Mesenchymal stem cell (in vitro differentiated cells and primary cell): ENCODE measurements around the gene ALK.

Source experiments
- DNase-seq: peaks from one replicate; pipeline ENCODE4 v3.0.0-alpha.2; 2013
- H2AFZ ChIP-seq: one replicate; pipeline ENCODE4 v1.6.1; 2013; ENCODE audit warnings: low read depth, mild to moderate bottlenecking, control low read depth, inconsistent platforms, low read length, moderate library complexity
- H2AK5ac ChIP-seq: 2 replicates; pipeline ENCODE4 v1.6.1; 2013; ENCODE audit warnings: low read length, moderate library complexity, mild to moderate bottlenecking, inconsistent platforms; ENCODE audit not compliant: severe bottlenecking
- H2BK120ac ChIP-seq: one replicate; pipeline ENCODE4 v1.6.1; 2013; ENCODE audit warnings: low read depth, mild to moderate bottlenecking, inconsistent platforms, low read length, moderate library complexity
- H2BK12ac ChIP-seq, 2 experiments: one replicate each; pipeline ENCODE4 v1.6.1; 2013; ENCODE audit warnings: inconsistent platforms in 2 of 2, low read length in 2 of 2, mild to moderate bottlenecking in 2 of 2, moderate library complexity in 2 of 2, control low read depth in 1 of 2
- H2BK15ac ChIP-seq: one replicate; pipeline ENCODE4 v1.6.1; 2013; ENCODE audit warnings: mild to moderate bottlenecking, low read depth, inconsistent platforms; ENCODE audit not compliant: poor library complexity, severe bottlenecking
- H2BK5ac ChIP-seq: 2 replicates; pipeline ENCODE4 v1.6.1; 2013; ENCODE audit warnings: low read depth, mild to moderate bottlenecking, low read length, control low read depth, inconsistent platforms; ENCODE audit not compliant: poor library complexity, severe bottlenecking
- H3K14ac ChIP-seq, 2 experiments: one replicate each; pipeline ENCODE4 v1.6.1; 2013; ENCODE audit warnings: inconsistent platforms in 2 of 2, low read length in 2 of 2, control low read depth in 1 of 2, mild to moderate bottlenecking in 1 of 2, moderate library complexity in 1 of 2
- H3K18ac ChIP-seq, 2 experiments: one replicate each; pipeline ENCODE4 v1.6.1; 2013; ENCODE audit warnings: inconsistent platforms in 2 of 2, low read length in 2 of 2, control low read depth in 1 of 2, low read depth in 1 of 2, mild to moderate bottlenecking in 1 of 2
- H3K23ac ChIP-seq, 2 experiments: one replicate each; pipeline ENCODE4 v1.6.1; 2013; ENCODE audit warnings: inconsistent platforms in 2 of 2, low read length in 2 of 2, mild to moderate bottlenecking in 2 of 2, moderate library complexity in 2 of 2, control low read depth in 1 of 2
- H3K27ac ChIP-seq: 2 replicates; pipeline ENCODE4 v1.5.1; 2013; ENCODE audit warnings: mild to moderate bottlenecking, moderate library complexity, low read length, control low read depth, inconsistent platforms; ENCODE audit not compliant: poor library complexity, severe bottlenecking
- H3K27me3 ChIP-seq, 2 experiments: 2 replicates each; pipeline versions ENCODE4 v1.6.1 to v1.7.0; 2013; ENCODE audit warnings: low read length in 2 of 2, mild to moderate bottlenecking in 2 of 2, moderate library complexity in 2 of 2, control low read depth in 1 of 2, inconsistent platforms in 1 of 2; ENCODE audit not compliant: control insufficient read depth in 1 of 2, insufficient read depth in 1 of 2
- H3K36me3 ChIP-seq, 2 experiments: 2 replicates each; pipeline versions ENCODE4 v1.6.1 to v1.7.0; 2013; ENCODE audit warnings: low read length in 2 of 2, control low read depth in 1 of 2, inconsistent platforms in 1 of 2, low read depth in 1 of 2, mild to moderate bottlenecking in 1 of 2; ENCODE audit not compliant: insufficient read depth in 2 of 2, control insufficient read depth in 1 of 2
- H3K4ac ChIP-seq, 2 experiments: one replicate each; pipeline ENCODE4 v1.6.1; 2013; ENCODE audit warnings: inconsistent platforms in 2 of 2, low read length in 2 of 2, mild to moderate bottlenecking in 2 of 2, moderate library complexity in 2 of 2, control low read depth in 1 of 2, low read depth in 1 of 2
- H3K4me1 ChIP-seq: 2 replicates; pipeline ENCODE4 v1.6.1; 2013; ENCODE audit warnings: low read depth, low read length, control low read depth; ENCODE audit not compliant: control insufficient read depth, insufficient read depth
- H3K4me2 ChIP-seq: 2 replicates; pipeline ENCODE4 v1.6.1; 2013; ENCODE audit warnings: low read length, mild to moderate bottlenecking, inconsistent platforms; ENCODE audit not compliant: poor library complexity, severe bottlenecking
- H3K4me3 ChIP-seq, 2 experiments: 2 replicates each; pipeline versions ENCODE4 v1.5.1 to v1.7.0; 2013; ENCODE audit warnings: low read length in 2 of 2, mild to moderate bottlenecking in 2 of 2, control low read depth in 1 of 2, low read depth in 1 of 2; ENCODE audit not compliant: insufficient read depth in 1 of 2
- H3K79me1 ChIP-seq: replicated peaks from 2 replicates; pipeline ENCODE4 v1.6.1; 2013; ENCODE audit warnings: mild to moderate bottlenecking, control low read depth, low read length, inconsistent platforms; ENCODE audit not compliant: poor library complexity, severe bottlenecking
- H3K9ac ChIP-seq: 2 replicates; pipeline ENCODE4 v1.7.0; 2013; ENCODE audit warnings: mild to moderate bottlenecking, low read length, moderate library complexity
- H3K9me3 ChIP-seq: 2 replicates; pipeline ENCODE4 v1.7.0; 2013; ENCODE audit warnings: mild to moderate bottlenecking, low read length; ENCODE audit not compliant: control insufficient read depth
- H4K8ac ChIP-seq: one replicate; pipeline ENCODE4 v1.6.1; 2013; ENCODE audit warnings: inconsistent platforms, mild to moderate bottlenecking, low read length, moderate library complexity
- H4K91ac ChIP-seq: one replicate; pipeline ENCODE4 v1.6.1; 2013; ENCODE audit warnings: mild to moderate bottlenecking, low read length, inconsistent platforms
- WGBS: methylation state at CpG from one replicate; pipeline ENCODE4 v1.1.7; 2013; ENCODE audit warnings: mixed read lengths; 5-methylcytosine and 5-hydroxymethylcytosine counted together

The ALK gene

DNA sequence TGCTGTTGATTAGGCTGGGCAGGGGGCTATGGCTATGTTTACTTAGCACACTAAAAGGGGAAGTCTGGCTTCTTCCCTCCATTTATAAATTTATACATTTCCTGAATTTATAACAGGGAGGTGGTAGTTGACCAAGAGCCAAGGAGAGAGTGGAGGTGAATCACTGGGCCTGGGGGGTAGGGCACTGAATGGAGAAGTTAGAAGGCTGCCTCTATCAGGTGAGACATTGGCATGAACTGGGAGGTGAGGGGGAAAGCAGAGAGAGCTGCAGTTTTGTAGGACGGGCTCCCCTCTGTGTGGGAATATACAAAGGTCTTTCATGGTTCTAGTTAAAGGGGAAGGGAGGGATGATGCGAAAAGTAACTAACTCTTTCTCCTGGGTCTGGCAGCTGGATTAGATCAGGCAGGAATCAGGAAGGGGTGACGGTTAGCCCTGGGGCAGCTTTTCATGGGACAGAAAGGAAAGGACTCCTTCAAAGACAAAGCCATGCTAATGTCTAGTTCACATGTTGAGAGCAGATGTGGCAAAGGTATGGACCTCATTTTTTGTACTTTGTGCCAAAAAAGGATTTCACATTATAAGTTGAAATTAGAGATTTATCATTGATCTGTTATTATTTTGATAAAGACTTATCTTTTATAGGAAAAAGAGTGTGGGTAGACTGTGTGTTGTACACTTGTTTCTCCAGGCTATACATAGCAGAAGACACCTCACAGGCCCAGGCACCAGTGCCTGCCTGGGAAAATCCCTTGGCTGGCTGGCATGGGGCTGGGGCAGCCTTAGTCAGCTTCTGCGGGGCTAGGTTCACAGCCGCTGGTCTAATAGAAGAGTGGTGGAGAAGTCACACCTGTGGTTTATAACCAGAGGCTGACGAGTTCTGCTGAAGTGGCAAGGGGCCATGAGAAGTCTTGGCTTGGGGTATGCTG is 647.4 kb downstream of the ALK start:
- no peaks in the 10 kb centered on the region for H3K4me1 ChIP-seq
- H2BK5ac ChIP-seq = no peak overlapping the region
- H3K4ac ChIP-seq = no peak overlapping the region
- DNase-seq = no peak
- H3K27me3 ChIP-seq = peaks cover 22 to 48% of the 10 kb centered on the region in 2 experiments
- no peak overlapping the region for H3K9ac ChIP-seq
- H3K9me3 ChIP-seq = no peaks in the 10 kb centered on the region
- no peak overlapping the region for H2BK12ac ChIP-seq
- no peak overlapping the region for H3K27ac ChIP-seq
- no peak overlapping the region for H4K91ac ChIP-seq
- no peaks in the 10 kb centered on the region for H3K79me1 ChIP-seq
- H4K8ac ChIP-seq = no peak overlapping the region
- no peaks in the 10 kb centered on the region for H3K36me3 ChIP-seq
- no peak overlapping the region for H2AK5ac ChIP-seq
- no peak overlapping the region for H3K18ac ChIP-seq
- H2BK15ac ChIP-seq = no peak overlapping the region
- WGBS = 83% methylated on average over 6 of the region's 6 CpGs
- H3K23ac ChIP-seq = no peak overlapping the region
- no peak overlapping the region for H2AFZ ChIP-seq
- no peak overlapping the region for H3K4me3 ChIP-seq
- H3K4me2 ChIP-seq = no peak overlapping the region
- H3K14ac ChIP-seq = no peak overlapping the region
- H2BK120ac ChIP-seq = no peak overlapping the region

DNA sequence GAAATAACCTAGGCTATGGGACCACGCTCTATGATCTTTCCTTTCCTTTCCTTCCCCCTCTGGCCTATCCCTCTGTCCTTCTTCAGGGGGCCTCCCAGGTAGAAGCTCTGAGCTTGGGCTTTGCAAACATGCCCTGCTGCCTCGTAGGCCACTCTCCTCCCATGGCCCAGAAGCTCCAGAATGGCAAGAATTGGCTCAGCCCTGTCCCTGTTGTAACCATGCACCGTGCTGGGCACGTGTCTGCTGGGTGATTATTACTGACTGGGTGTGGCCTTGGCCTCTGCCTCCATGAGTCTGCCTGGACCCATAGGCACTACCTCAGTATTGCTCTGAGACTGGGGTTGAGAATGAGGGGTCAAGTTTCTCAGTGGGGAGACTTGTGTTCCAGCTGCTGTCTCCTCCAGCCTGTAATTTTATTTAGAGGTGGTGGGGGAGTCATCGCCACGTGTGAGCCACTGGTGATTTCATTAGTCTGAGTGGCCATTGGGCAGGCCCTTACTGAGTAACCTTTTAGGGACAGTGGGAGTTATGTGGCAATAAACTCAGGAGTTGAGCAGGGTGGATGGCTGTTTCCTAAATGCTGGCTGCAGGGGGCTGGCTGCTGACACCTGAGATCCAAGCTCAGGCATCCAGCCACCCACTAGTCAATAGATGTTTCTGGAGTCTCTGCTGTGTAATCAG is 648.2 kb downstream of the ALK start:
- H3K27me3 ChIP-seq = peaks cover 15 to 44% of the 10 kb centered on the region in 2 experiments
- no peak overlapping the region for H3K4me2 ChIP-seq
- no peak overlapping the region for H3K18ac ChIP-seq
- no peak overlapping the region for H3K9ac ChIP-seq
- no peak overlapping the region for H2BK15ac ChIP-seq
- H2AK5ac ChIP-seq = no peak overlapping the region
- DNase-seq = no peak
- no peak overlapping the region for H3K23ac ChIP-seq
- no peak overlapping the region for H2AFZ ChIP-seq
- WGBS = 79% methylated on average over 6 of the region's 6 CpGs
- no peaks in the 10 kb centered on the region for H3K4me1 ChIP-seq
- H3K9me3 ChIP-seq = no peaks in the 10 kb centered on the region
- no peaks in the 10 kb centered on the region for H3K79me1 ChIP-seq
- no peak overlapping the region for H3K27ac ChIP-seq
- H3K14ac ChIP-seq = no peak overlapping the region
- no peak overlapping the region for H3K4ac ChIP-seq
- H2BK12ac ChIP-seq = no peak overlapping the region
- H2BK120ac ChIP-seq = no peak overlapping the region
- no peak overlapping the region for H2BK5ac ChIP-seq
- H4K91ac ChIP-seq = no peak overlapping the region
- no peaks in the 10 kb centered on the region for H3K36me3 ChIP-seq
- no peak overlapping the region for H3K4me3 ChIP-seq
- no peak overlapping the region for H4K8ac ChIP-seq

DNA sequence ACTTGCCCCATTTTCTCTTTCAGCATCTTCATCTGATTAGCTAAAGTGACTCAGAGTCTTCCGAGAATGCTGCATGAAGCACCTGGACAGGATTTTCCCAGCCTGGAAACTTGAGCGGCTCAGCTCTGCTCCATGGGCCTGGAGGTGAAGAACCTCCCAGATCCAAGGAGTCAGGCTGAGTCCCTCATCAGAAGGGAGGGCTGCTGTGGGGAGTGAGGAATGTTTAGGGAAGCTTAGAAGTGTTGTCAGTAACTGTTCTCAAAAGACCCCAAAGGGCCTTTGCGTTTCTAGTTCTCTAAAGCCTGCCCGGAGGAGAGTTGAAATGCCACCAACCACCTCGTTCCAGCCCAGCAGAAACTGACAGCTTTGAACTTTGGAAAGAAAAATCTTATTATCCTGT is 649.1 kb downstream of the ALK start:
- Histone ChIP-seq H2BK15ac (no peak overlapping the region), H3K4me3 (no peak overlapping the region), H3K4ac (no peak overlapping the region), H4K8ac (no peak overlapping the region), H2BK5ac (no peak overlapping the region), H3K79me1 (no peaks in the 10 kb centered on the region), H2BK12ac (no peak overlapping the region), H2AK5ac (no peak overlapping the region), H3K9me3 (no peaks in the 10 kb centered on the region), H3K23ac (no peak overlapping the region), H3K18ac (no peak overlapping the region), H3K27ac (no peak overlapping the region), H3K4me1 (no peaks in the 10 kb centered on the region), H3K14ac (no peak overlapping the region), H3K27me3 (peaks cover 8 to 35% of the 10 kb centered on the region in 2 experiments), H3K4me2 (no peak overlapping the region), H2AFZ (no peak overlapping the region), H3K36me3 (no peaks in the 10 kb centered on the region), H4K91ac (no peak overlapping the region), H2BK120ac (no peak overlapping the region), H3K9ac (no peak overlapping the region)
- WGBS = 87% methylated on average over 5 of the region's 5 CpGs
- DNase-seq = no peak

DNA sequence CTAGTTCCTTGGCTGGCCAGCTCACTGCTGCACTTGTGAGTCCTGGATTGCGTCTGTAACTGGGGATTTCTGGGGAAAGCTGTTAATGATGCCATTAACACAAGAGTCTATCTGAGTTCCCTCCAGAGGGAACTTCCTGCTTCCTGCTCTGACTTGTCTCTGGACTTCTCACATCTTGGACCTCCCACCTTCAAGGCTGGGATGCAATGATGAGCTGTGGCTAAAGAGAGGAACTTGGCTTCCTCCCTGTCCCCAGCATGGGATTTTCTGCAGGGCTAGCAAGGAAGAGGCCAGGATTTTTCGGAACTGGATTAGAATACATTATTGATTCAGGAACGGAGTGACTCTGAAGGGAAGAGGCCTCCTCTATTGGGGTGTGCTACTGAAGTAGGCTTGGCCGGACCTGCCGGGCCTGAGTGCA is 650.7 kb downstream of the ALK start:
- DNase-seq = no peak
- Histone ChIP-seq H3K4ac (no peak overlapping the region), H3K79me1 (no peaks in the 10 kb centered on the region), H3K36me3 (no peaks in the 10 kb centered on the region), H2BK5ac (no peak overlapping the region), H2BK12ac (no peak overlapping the region), H4K91ac (no peak overlapping the region), H3K9ac (no peak overlapping the region), H2BK120ac (no peak overlapping the region), H2AK5ac (no peak overlapping the region), H3K23ac (no peak overlapping the region), H3K27me3 (peaks cover 8 to 23% of the 10 kb centered on the region in 2 experiments), H3K4me3 (no peak overlapping the region), H2BK15ac (no peak overlapping the region), H3K4me1 (no peaks in the 10 kb centered on the region), H3K14ac (no peak overlapping the region), H3K9me3 (no peaks in the 10 kb centered on the region), H3K27ac (no peak overlapping the region), H4K8ac (no peak overlapping the region), H3K4me2 (no peak overlapping the region), H2AFZ (no peak overlapping the region), H3K18ac (no peak overlapping the region)
- WGBS = 68% methylated on average over 5 of the region's 5 CpGs
